ENCODE measurements around the gene INPP5A. TPM values are rescaled to one million over a fixed set of nuclear protein-coding genes. Genes with fewer than 3 reads are reported as not detected.

The INPP5A gene
- total RNA-seq, 1 donor from 2014 or later: 29.5 TPM

GRCh38 chr10:132706701-132707100 is 169.1 kb downstream of the INPP5A start:
- TF ChIP-seq, protein P1, sequence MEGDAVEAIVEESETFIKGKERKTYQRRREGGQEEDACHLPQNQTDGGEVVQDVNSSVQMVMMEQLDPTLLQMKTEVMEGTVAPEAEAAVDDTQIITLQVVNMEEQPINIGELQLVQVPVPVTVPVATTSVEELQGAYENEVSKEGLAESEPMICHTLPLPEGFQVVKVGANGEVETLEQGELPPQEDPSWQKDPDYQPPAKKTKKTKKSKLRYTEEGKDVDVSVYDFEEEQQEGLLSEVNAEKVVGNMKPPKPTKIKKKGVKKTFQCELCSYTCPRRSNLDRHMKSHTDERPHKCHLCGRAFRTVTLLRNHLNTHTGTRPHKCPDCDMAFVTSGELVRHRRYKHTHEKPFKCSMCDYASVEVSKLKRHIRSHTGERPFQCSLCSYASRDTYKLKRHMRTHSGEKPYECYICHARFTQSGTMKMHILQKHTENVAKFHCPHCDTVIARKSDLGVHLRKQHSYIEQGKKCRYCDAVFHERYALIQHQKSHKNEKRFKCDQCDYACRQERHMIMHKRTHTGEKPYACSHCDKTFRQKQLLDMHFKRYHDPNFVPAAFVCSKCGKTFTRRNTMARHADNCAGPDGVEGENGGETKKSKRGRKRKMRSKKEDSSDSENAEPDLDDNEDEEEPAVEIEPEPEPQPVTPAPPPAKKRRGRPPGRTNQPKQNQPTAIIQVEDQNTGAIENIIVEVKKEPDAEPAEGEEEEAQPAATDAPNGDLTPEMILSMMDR (IDR thresholded peaks at IDR 0.05; ENCODE audit: insufficient read depth, low read length, severe bottlenecking): no peak
- FAIRE-seq (no peak), DNase-seq (ENCODE audit: low read depth) (no peak)
- Histone ChIP-seq H3K4me3 (ENCODE audit: low read depth, low read length) (no peak overlapping the region), H3K27me3 (ENCODE audit: control insufficient read depth, insufficient read depth, low read length) (no peaks in the 10 kb centered on the region), H3K36me3 (ENCODE audit: control insufficient read depth, insufficient read depth, low read length) (peaks cover 7% of the 10 kb centered on the region)

GRCh38 chr10:132707121-132707775 is 169.7 kb downstream of the INPP5A start:
- Histone ChIP-seq H3K4me3 (ENCODE audit: low read depth, low read length) (no peak overlapping the region), H3K27me3 (ENCODE audit: control insufficient read depth, insufficient read depth, low read length) (no peaks in the 10 kb centered on the region), H3K36me3 (ENCODE audit: control insufficient read depth, insufficient read depth, low read length) (peaks cover 7% of the 10 kb centered on the region)
- DNase-seq (ENCODE audit: low read depth) (no peak), FAIRE-seq (no peak)
- TF ChIP-seq, protein P1 (IDR thresholded peaks at IDR 0.05; ENCODE audit: insufficient read depth, low read length, severe bottlenecking): no peak

DNA sequence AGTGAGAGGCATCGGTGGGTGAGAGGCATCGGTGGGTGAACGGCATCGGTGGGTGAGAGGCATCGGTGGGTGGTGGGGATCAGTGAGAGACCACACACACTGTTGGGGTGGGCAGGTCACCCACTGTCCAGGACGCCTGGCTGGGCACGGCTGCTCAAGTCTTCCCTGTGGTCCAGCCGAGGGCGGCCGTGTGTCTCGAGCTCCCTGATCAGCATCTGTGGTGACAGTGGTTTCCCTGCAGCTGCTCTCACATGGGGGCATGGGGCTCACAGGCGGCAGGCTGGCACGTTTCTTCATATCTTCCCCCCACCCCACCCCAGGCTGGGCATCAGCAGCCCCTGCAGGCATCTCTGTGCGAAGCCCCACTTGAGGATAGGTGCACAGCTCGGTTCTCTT is 170.2 kb downstream of the INPP5A start:
- Histone ChIP-seq H3K4me3 (ENCODE audit: low read depth, low read length) (no peak overlapping the region), H3K36me3 (ENCODE audit: control insufficient read depth, insufficient read depth, low read length) (peaks cover 7% of the 10 kb centered on the region), H3K27me3 (ENCODE audit: control insufficient read depth, insufficient read depth, low read length) (no peaks in the 10 kb centered on the region)
- FAIRE-seq (no peak), DNase-seq (ENCODE audit: low read depth) (no peak)
- TF ChIP-seq, protein P1 (IDR thresholded peaks at IDR 0.05; ENCODE audit: insufficient read depth, low read length, severe bottlenecking): no peak

GRCh38 chr10:132708441-132708840 is 170.9 kb downstream of the INPP5A start:
- TF ChIP-seq, protein P1 (IDR thresholded peaks at IDR 0.05; ENCODE audit: insufficient read depth, low read length, severe bottlenecking): no peak
- no peak for FAIRE-seq
- no peak for DNase-seq (ENCODE audit: low read depth)
- no peak overlapping the region for H3K4me3 ChIP-seq (ENCODE audit: low read depth, low read length)
- H3K27me3 ChIP-seq (ENCODE audit: control insufficient read depth, insufficient read depth, low read length): no peaks in the 10 kb centered on the region
- peaks cover 10% of the 10 kb centered on the region for H3K36me3 ChIP-seq (ENCODE audit: control insufficient read depth, insufficient read depth, low read length)

DNA sequence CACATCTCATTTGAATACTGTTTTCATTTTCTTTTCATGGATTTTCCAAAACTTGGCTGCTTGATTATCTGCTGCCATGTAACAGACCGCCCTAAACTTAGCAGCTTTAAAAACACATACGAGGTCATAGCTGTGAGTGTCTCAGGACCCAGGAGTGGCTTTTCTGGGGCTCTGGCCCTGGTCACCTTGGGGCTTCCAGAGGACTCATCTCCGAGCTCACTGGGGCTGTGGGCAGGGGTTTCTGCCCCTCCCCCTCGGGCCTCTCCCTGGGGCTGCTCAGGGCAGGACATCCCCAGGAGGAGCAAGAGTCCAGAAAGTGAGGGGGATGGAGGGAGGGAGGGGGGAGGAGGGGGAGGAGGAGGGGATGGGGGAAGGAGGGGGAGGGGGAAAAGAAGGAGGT is 171.3 kb downstream of the INPP5A start:
- H3K36me3 ChIP-seq (ENCODE audit: control insufficient read depth, insufficient read depth, low read length): peaks cover 10% of the 10 kb centered on the region
- TF ChIP-seq, protein P1 (IDR thresholded peaks at IDR 0.05; ENCODE audit: insufficient read depth, low read length, severe bottlenecking): no peak
- no peak for FAIRE-seq
- H3K27me3 ChIP-seq (ENCODE audit: control insufficient read depth, insufficient read depth, low read length): no peaks in the 10 kb centered on the region
- no peak overlapping the region for H3K4me3 ChIP-seq (ENCODE audit: low read depth, low read length)
- DNase-seq (ENCODE audit: low read depth): no peak

DNA sequence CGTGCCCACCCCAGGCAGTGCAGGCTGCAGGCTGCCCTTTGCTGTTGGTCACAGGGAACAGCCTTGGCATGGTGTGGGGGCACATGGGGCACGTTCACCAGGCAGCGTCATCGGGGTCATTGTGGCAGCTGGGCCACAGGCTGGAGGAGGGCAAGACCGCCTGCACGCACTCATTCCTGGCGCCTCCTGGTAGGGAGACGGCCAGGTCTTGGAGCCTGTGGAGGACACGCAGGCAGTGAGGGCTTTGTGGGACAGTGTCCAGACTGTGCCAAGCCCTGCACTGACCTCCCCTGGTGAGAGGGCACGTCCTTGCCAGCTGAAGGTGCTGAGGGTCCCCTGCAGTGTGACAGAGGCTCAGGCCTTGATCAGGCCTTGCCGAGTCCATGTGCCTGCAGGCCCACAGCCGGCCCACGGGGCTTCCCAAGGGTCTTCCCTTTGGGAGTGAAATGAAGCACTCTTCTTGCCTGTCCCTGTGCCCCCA is 171.9 kb downstream of the INPP5A start:
- TF ChIP-seq, protein P1 (IDR thresholded peaks at IDR 0.05; ENCODE audit: insufficient read depth, low read length, severe bottlenecking): no peak
- FAIRE-seq (no peak), DNase-seq (ENCODE audit: low read depth) (no peak)
- H3K27me3 ChIP-seq (ENCODE audit: control insufficient read depth, insufficient read depth, low read length): no peaks in the 10 kb centered on the region
- H3K4me3 ChIP-seq (ENCODE audit: low read depth, low read length): no peak overlapping the region
- H3K36me3 ChIP-seq (ENCODE audit: control insufficient read depth, insufficient read depth, low read length): peaks cover 10% of the 10 kb centered on the region

Data from bronchial epithelial cell (primary cell).